Lung (tissue), 12 donors: Measurements from ENCODE around the gene ITPRID1. TPM values are rescaled to one million over a fixed set of nuclear protein-coding genes. Genes with fewer than 3 reads are reported as not detected.

Source experiments
- ATAC-seq: fragments of 200-7000 bp; cut with Tn5 transposase; one replicate; pipeline ENCODE4 v1.9.1; 2020; ENCODE audit warnings: moderate number of reproducible peaks; ENCODE audit not compliant: insufficient read depth, low FRiP score
- DNase-seq, 3 donors: peaks; one replicate each; pipeline ENCODE4 v3.0.0-alpha.2; 2013 to 2017
- H3K27ac ChIP-seq, 2 donors: one replicate each; pipeline ENCODE4 v1.5.1; 2013; ENCODE audit warnings: mild to moderate bottlenecking in 2 of 2, moderate library complexity in 2 of 2, control low read depth in 1 of 2, inconsistent platforms in 1 of 2, low read depth in 1 of 2, low read length in 1 of 2
- H3K27me3 ChIP-seq, 3 donors: one replicate each; pipeline ENCODE4 v1.5.1; 2013; ENCODE audit warnings: low read length in 2 of 3; ENCODE audit not compliant: control insufficient read depth in 3 of 3, insufficient read depth in 3 of 3
- H3K36me3 ChIP-seq, 4 donors: one replicate each; pipeline ENCODE4 v1.5.1; 2013; ENCODE audit warnings: low read length in 4 of 4, mild to moderate bottlenecking in 1 of 4, moderate library complexity in 1 of 4; ENCODE audit not compliant: control insufficient read depth in 4 of 4, insufficient read depth in 4 of 4
- H3K4me1 ChIP-seq, 5 donors: one replicate each; pipeline ENCODE4 v1.5.1; 2013; ENCODE audit warnings: low read length in 5 of 5, mild to moderate bottlenecking in 2 of 5, moderate library complexity in 1 of 5; ENCODE audit not compliant: control insufficient read depth in 5 of 5, insufficient read depth in 5 of 5
- H3K4me3 ChIP-seq: one replicate; pipeline ENCODE4 v1.5.1; 2013; ENCODE audit warnings: mild to moderate bottlenecking, control low read depth, moderate library complexity
- H3K9ac ChIP-seq, 2 donors: one replicate each; pipeline ENCODE4 v1.5.1; 2013; ENCODE audit warnings: low read length in 2 of 2, control low read depth in 1 of 2; ENCODE audit not compliant: insufficient read depth in 1 of 2
- H3K9me3 ChIP-seq, 4 donors: one replicate each; pipeline ENCODE4 v1.5.1; 2013; ENCODE audit warnings: low read length in 3 of 4, mild to moderate bottlenecking in 1 of 4, moderate library complexity in 1 of 4; ENCODE audit not compliant: control insufficient read depth in 4 of 4, insufficient read depth in 3 of 4
- WGBS, 2 donors: extraction: QIAGEN DNeasy Blood & Tissue Kit; methylation state at CpG; one replicate each; pipeline ENCODE4 v1.1.7; 2013; 5-methylcytosine and 5-hydroxymethylcytosine counted together
- polyA plus RNA-seq, 2 donors: library from polyadenylated mRNA; stranded (reverse); fragments of 200-250 nt; gene quantifications; one replicate each; pipeline ENCODE4 v1.2.1, GENCODE V29; 2013
- total RNA-seq, 2 donors: library from RNA; depleted of rRNA in 1 of 2; stranded (reverse); fragments of >200 nt in 1 of 2; gene quantifications; one replicate each; pipeline ENCODE4 v1.2.1, GENCODE V29; 2014 to 2021
- TF ChIP-seq, protein P1 (sequence below): IDR thresholded peaks from 2 replicates; pipeline ENCODE4 v1.5.1; 2012; ENCODE audit warnings: mild to moderate bottlenecking; ENCODE audit errors: control extremely low read depth, extremely low read depth
- donor health status: control.
- donor health status: control.
- donor health status: Bipolar disorder and iron deficiency.
- donor health status: healthy.
- donor health status: DM: yes; HTN: yes; CAD: no.

The ITPRID1 gene
- total and polyA plus RNA-seq, 4 donors: 0.03 to 2.4 (median 0.28) TPM

DNA sequence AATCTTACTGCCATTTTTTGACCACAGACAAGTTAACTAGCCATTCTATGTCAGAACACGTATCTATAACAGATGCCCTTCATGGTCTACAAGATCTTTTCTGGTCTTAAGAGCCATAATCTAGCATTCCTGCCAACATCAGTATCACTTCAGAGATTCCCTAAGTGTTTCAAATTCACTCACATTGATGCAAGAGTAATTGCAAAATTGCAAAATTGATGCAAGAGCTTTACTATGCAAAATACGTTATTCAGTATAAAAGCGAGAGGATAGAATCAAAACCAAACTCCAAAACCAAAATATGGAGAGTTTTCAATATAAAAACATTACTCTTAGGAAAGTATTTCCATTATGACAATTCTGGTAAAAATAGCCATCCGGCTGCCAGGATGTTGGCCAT is 135.0 kb downstream of the ITPRID1 start:
- no peak overlapping the region for H3K4me3 ChIP-seq
- no peak for ATAC-seq
- TF ChIP-seq, protein P1, sequence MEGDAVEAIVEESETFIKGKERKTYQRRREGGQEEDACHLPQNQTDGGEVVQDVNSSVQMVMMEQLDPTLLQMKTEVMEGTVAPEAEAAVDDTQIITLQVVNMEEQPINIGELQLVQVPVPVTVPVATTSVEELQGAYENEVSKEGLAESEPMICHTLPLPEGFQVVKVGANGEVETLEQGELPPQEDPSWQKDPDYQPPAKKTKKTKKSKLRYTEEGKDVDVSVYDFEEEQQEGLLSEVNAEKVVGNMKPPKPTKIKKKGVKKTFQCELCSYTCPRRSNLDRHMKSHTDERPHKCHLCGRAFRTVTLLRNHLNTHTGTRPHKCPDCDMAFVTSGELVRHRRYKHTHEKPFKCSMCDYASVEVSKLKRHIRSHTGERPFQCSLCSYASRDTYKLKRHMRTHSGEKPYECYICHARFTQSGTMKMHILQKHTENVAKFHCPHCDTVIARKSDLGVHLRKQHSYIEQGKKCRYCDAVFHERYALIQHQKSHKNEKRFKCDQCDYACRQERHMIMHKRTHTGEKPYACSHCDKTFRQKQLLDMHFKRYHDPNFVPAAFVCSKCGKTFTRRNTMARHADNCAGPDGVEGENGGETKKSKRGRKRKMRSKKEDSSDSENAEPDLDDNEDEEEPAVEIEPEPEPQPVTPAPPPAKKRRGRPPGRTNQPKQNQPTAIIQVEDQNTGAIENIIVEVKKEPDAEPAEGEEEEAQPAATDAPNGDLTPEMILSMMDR: no peak
- 77 to 87% methylated on average over 4 of the region's 4 CpGs for WGBS, 2 donors
- no peak overlapping the region for H3K9ac ChIP-seq
- no peaks in the 10 kb centered on the region for H3K27me3 ChIP-seq
- H3K27ac ChIP-seq: no peak overlapping the region
- DNase-seq: no peak
- no peaks in the 10 kb centered on the region for H3K36me3 ChIP-seq
- H3K9me3 ChIP-seq: no peaks in the 10 kb centered on the region
- no peaks in the 10 kb centered on the region for H3K4me1 ChIP-seq

GRCh38 chr7:31651234-31652062 is 137.6 kb downstream of the ITPRID1 start:
- Histone ChIP-seq H3K27me3 (no peaks in the 10 kb centered on the region), H3K36me3 (no peaks in the 10 kb centered on the region), H3K9me3 (no peaks in the 10 kb centered on the region), H3K4me1 (no peaks in the 10 kb centered on the region), H3K27ac (no peak overlapping the region), H3K4me3 (no peak overlapping the region), H3K9ac (no peak overlapping the region)
- DNase-seq: no peak
- TF ChIP-seq, protein P1: no peak
- ATAC-seq: no peak
- WGBS, 2 donors: 65 to 73% methylated on average over 7 of the region's 7 CpGs

- no peak overlapping the region for H3K9ac ChIP-seq
- TF ChIP-seq, protein P1: no peak
- ATAC-seq: no peak
- no peak for DNase-seq
- H3K9me3 ChIP-seq: no peaks in the 10 kb centered on the region
- H3K36me3 ChIP-seq: no peaks in the 10 kb centered on the region
- H3K27ac ChIP-seq: no peak overlapping the region
- no peaks in the 10 kb centered on the region for H3K27me3 ChIP-seq
- H3K4me1 ChIP-seq: no peaks in the 10 kb centered on the region
- no peak overlapping the region for H3K4me3 ChIP-seq
Observed at GRCh38 chr7:31652063-31652326, 138.1 kb downstream of the ITPRID1 start.

GRCh38 chr7:31663072-31663471 is 149.2 kb downstream of the ITPRID1 start:
- DNase-seq (no peak), ATAC-seq (no peak)
- 69 to 75% methylated on average over 5 of the region's 5 CpGs for WGBS, 2 donors
- H3K27me3 ChIP-seq: no peaks in the 10 kb centered on the region
- H3K9me3 ChIP-seq: peaks cover 0 to 2% (median 0%) of the 10 kb centered on the region in 4 donors
- H3K27ac ChIP-seq: no peak overlapping the region
- H3K4me3 ChIP-seq: no peak overlapping the region
- no peak overlapping the region for H3K9ac ChIP-seq
- H3K4me1 ChIP-seq: no peaks in the 10 kb centered on the region
- H3K36me3 ChIP-seq: no peaks in the 10 kb centered on the region
- TF ChIP-seq, protein P1: no peak
